AG09319 (cell line): Measurements from ENCODE around the gene CYP2B6.

Experiments
- DNase-seq: peaks from one replicate; pipeline ENCODE4 v3.0.0-alpha.2; 2010; ENCODE audit warnings: low read depth; ENCODE audit errors: extremely low read depth
- TF ChIP-seq, protein P1 (sequence below): IDR thresholded peaks from 2 replicates; pipeline ENCODE4 v1.5.1; 2011; ENCODE audit warnings: low read depth, mild to moderate bottlenecking, inconsistent platforms, low read length, moderate library complexity

The CYP2B6 gene

DNA sequence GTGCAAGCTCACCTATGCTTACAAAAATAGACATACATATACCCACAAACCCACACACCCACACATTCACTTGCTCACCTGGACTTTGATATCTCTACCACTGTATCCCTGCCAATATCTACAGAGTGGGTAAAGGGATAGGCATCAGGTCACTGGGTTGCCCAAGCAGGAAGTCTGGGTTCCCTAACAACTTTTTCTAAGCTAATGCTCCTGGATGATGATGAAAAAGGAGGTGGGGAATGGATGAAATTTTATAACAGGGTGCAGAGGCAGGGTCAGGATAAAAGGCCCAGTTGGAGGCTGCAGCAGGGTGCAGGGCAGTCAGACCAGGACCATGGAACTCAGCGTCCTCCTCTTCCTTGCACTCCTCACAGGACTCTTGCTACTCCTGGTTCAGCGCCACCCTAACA is at the start of gene CYP2B6:
TSS of gene CYP2B6 (plus strand) at position 311 of the 410 bp plus-strand sequence. CDS start at position 335, 24 bp downstream.
- TF ChIP-seq, protein P1, sequence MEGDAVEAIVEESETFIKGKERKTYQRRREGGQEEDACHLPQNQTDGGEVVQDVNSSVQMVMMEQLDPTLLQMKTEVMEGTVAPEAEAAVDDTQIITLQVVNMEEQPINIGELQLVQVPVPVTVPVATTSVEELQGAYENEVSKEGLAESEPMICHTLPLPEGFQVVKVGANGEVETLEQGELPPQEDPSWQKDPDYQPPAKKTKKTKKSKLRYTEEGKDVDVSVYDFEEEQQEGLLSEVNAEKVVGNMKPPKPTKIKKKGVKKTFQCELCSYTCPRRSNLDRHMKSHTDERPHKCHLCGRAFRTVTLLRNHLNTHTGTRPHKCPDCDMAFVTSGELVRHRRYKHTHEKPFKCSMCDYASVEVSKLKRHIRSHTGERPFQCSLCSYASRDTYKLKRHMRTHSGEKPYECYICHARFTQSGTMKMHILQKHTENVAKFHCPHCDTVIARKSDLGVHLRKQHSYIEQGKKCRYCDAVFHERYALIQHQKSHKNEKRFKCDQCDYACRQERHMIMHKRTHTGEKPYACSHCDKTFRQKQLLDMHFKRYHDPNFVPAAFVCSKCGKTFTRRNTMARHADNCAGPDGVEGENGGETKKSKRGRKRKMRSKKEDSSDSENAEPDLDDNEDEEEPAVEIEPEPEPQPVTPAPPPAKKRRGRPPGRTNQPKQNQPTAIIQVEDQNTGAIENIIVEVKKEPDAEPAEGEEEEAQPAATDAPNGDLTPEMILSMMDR = no peak
- no peak for DNase-seq

DNA sequence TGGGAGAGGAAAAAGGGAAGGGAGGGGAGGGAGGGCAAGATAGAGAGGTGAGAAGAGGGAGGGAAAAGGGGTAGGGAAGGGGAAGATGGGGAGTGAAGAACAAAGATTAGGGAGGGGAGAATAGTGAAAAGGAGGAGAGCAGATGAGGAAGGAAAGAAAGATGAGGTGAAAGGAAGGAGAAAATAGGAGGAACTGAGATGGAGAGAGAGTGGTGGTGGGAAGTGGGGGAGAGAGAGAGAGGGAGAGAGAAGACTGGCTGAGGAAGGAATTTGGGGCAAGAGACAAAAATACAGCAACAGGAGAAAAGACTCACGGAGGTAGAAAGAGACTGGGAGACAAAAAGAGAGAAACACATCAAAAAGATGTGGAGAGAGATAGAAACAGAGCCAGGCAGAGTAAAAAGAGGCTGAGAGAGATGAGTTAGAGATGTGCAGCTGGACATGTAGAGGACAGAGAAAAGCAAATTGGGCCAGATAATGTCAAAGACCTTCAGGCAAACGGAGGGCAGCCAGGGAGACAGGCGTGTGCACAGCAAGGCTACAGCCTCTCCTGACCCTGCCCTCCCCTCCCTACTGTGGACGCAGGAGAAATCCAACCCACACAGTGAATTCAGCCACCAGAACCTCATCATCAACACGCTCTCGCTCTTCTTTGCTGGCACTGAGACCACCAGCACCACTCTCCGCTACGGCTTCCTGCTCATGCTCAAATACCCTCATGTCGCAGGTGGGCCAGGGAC is 49.4 kb upstream of the CYP2B6 start:
- TF ChIP-seq, protein P1 = no peak
- no peak for DNase-seq

DNA sequence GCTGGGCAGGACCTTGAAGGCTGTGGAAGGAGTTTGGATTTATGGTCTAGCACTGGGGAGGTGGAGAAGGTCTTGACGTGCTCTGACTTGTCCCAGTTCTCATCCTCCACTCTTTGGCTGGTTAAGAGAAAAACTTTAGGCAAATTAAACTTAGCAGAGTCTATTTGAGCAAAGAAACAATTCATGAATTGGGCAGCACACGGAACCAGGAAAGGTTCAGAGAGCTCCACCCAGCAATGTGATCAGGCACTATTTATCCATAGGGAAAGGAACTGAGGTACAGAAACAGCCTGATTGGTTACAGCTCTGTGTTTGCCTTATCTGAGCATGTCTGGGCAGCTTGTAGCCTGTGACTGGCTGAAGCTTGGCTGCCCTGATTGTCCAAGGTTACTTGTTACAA is 45.4 kb upstream of the CYP2B6 start:
- no peak for DNase-seq
- TF ChIP-seq, protein P1 = no peak

DNA sequence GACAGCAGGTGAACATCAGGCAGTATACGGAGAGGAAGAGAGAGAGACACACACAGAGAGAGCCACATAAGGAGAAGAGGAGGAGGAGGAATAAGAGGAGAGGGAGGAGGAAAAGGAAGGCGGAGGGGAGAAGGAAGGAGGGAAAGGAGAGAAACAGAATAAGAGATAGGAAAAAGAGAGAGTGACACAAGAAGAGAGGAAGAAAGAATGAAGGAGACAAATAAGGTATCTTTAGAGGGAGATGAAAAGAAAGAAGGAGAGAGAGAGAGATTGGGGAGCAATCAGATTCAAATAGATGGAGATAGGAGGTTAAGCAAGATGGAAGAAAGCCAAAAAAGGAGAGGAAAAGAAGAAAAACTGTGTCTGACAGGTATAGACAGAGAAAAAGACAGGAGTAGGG is 44.0 kb upstream of the CYP2B6 start:
- DNase-seq = no peak
- TF ChIP-seq, protein P1 = no peak

DNA sequence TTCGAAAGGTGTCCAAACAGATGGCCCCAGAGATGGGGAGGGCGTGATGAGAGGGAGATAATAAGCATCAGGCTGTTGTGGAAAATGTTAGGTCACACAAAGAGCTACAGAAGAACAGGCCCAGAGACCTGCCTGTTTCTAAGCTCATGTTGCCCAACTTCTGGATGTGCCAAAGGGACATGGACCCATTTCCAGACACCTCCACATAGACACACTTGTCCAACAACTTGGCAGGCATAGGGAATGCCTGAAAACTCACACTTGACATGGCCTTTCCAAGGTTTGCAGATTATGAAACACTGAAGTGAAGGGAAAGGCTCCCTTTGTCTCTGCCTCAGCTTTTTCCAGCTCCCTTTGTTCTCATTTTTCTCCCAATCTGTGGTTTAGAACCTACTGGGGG is 43.5 kb upstream of the CYP2B6 start:
- DNase-seq = no peak
- TF ChIP-seq, protein P1 = no peak

DNA sequence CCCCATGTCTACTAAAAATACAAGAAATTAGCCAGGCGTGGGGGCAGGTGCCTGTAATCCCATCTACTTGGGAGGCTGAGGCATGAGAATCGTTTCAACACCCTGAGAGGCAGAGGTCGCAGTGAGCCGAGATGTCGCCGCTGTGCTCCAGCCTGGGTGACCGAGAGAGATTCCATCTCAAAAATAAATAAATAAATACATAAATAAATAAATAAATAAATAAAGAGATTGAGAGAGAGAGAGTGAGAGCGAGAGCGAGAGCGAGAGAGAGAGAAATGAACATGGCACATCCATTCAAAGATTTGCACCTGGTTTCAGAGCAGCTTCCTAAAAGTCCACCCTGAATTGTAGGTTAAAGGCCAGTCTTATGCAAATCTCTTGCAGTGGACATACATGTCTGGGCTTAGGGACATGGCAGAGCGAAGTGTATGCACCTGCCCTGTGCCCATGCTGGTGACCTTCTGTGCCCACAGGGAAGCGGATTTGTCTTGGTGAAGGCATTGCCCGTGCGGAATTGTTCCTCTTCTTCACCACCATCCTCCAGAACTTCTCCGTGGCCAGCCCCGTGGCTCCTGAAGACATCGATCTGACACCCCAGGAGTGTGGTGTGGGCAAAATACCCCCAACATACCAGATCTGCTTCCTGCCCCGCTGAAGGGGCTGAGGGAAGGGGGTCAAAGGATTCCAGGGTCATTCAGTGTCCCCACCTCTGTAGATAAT is 42.3 kb upstream of the CYP2B6 start:
- DNase-seq = no peak
- TF ChIP-seq, protein P1 = no peak

DNA sequence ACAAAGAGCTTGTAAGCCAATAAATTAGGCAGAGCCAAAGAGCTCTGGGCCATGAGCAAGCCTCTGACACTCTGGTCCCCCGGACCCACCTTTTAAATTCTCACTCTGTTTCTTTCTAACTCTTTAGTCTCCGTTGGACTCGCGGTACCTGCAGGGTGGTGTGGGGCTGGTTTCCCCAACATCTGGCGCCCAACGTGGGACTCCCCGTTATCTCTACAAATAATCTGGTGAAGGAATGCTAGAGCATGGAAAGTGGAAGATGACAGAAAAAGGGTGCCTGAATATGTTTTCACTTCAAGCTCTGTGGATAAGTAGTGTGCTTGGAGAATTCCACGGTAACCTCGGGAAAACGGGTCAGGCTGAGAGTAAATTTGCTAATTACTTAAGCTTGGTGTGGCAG is 36.5 kb upstream of the CYP2B6 start:
- TF ChIP-seq, protein P1 = no peak
- no peak for DNase-seq
